Skeletal muscle tissue (tissue), 4 donors: ENCODE results near the gene AFF3. TPM values are rescaled to one million over a fixed set of nuclear protein-coding genes. Genes with fewer than 3 reads are reported as not detected.

Experiments
- H3K27ac ChIP-seq: one replicate; pipeline ENCODE4 v1.7.0; 2013; ENCODE audit warnings: mild to moderate bottlenecking, low read depth, low read length, inconsistent platforms
- H3K27me3 ChIP-seq, 3 donors: one replicate each; pipeline ENCODE4 v1.7.0; 2013; ENCODE audit warnings: low read length in 3 of 3; ENCODE audit not compliant: control insufficient read depth in 3 of 3, insufficient read depth in 3 of 3
- H3K36me3 ChIP-seq, 3 donors: one replicate each; pipeline ENCODE4 v1.7.0; 2013; ENCODE audit warnings: low read length in 3 of 3; ENCODE audit not compliant: control insufficient read depth in 3 of 3, insufficient read depth in 3 of 3
- H3K4me1 ChIP-seq, 3 donors: one replicate each; pipeline ENCODE4 v1.7.0; 2013; ENCODE audit warnings: low read length in 3 of 3, mild to moderate bottlenecking in 3 of 3; ENCODE audit not compliant: control insufficient read depth in 3 of 3, insufficient read depth in 3 of 3
- H3K4me3 ChIP-seq, 3 donors: one replicate each; pipeline ENCODE4 v1.7.0; 2013; ENCODE audit warnings: low read length in 3 of 3
- H3K9ac ChIP-seq, 3 donors: one replicate each; pipeline ENCODE4 v1.7.0; 2013; ENCODE audit warnings: low read length in 3 of 3, mild to moderate bottlenecking in 3 of 3, moderate library complexity in 2 of 3, low read depth in 1 of 3
- H3K9me3 ChIP-seq, 3 donors: one replicate each; pipeline ENCODE4 v1.7.0; 2013; ENCODE audit warnings: low read length in 3 of 3; ENCODE audit not compliant: control insufficient read depth in 3 of 3
- total RNA-seq: library from RNA; depleted of rRNA; stranded (reverse); fragments of >200 nt; gene quantifications from one replicate; pipeline ENCODE4 v1.2.3, GENCODE V29; 2014
- donor health status: Osteomylitis.

Gene AFF3
- total RNA-seq, 1 donor from 2014 or later = 8.4 TPM

- H3K36me3 ChIP-seq = no peaks in the 10 kb centered on the region
- H3K27ac ChIP-seq = no peak overlapping the region
- H3K27me3 ChIP-seq = no peaks in the 10 kb centered on the region
- no peak overlapping the region for H3K9ac ChIP-seq
- H3K4me3 ChIP-seq = no peak overlapping the region
- H3K9me3 ChIP-seq = no peaks in the 10 kb centered on the region
- no peaks in the 10 kb centered on the region for H3K4me1 ChIP-seq
Measured at GRCh38 chr2:99982744-99983143, 159.6 kb downstream of the AFF3 start.

GRCh38 chr2:99981840-99982239 lies 160.6 kb downstream of the AFF3 start:
- no peaks in the 10 kb centered on the region for H3K27me3 ChIP-seq
- no peak overlapping the region for H3K27ac ChIP-seq
- H3K4me1 ChIP-seq = no peaks in the 10 kb centered on the region
- no peak overlapping the region for H3K9ac ChIP-seq
- H3K9me3 ChIP-seq = no peaks in the 10 kb centered on the region
- no peak overlapping the region for H3K4me3 ChIP-seq
- no peaks in the 10 kb centered on the region for H3K36me3 ChIP-seq

GRCh38 chr2:99980176-99980575 lies 162.2 kb downstream of the AFF3 start:
- H3K27ac ChIP-seq = no peak overlapping the region
- H3K9me3 ChIP-seq = no peaks in the 10 kb centered on the region
- no peaks in the 10 kb centered on the region for H3K36me3 ChIP-seq
- H3K9ac ChIP-seq = no peak overlapping the region
- H3K27me3 ChIP-seq = no peaks in the 10 kb centered on the region
- H3K4me1 ChIP-seq = no peaks in the 10 kb centered on the region
- no peak overlapping the region for H3K4me3 ChIP-seq

GRCh38 chr2:99977966-99978365 lies 164.4 kb downstream of the AFF3 start:
- H3K9ac ChIP-seq = no peak overlapping the region

GRCh38 chr2:99975386-99975785 lies 167.0 kb downstream of the AFF3 start:
- Histone ChIP-seq H3K4me3 (no peak overlapping the region), H3K4me1 (no peaks in the 10 kb centered on the region), H3K9me3 (no peaks in the 10 kb centered on the region), H3K9ac (no peak overlapping the region), H3K36me3 (no peaks in the 10 kb centered on the region), H3K27ac (no peak overlapping the region), H3K27me3 (peaks cover 0 to 4% (median 2%) of the 10 kb centered on the region in 3 donors)

More at GRCh38 chr2:99977966-99978365, 164.4 kb downstream of the AFF3 start:
- Histone ChIP-seq H3K9me3 (no peaks in the 10 kb centered on the region), H3K27ac (no peak overlapping the region), H3K27me3 (no peaks in the 10 kb centered on the region), H3K4me3 (no peak overlapping the region), H3K36me3 (no peaks in the 10 kb centered on the region), H3K4me1 (no peaks in the 10 kb centered on the region)

- H3K4me1 ChIP-seq = no peaks in the 10 kb centered on the region
- no peaks in the 10 kb centered on the region for H3K36me3 ChIP-seq
- no peaks in the 10 kb centered on the region for H3K9me3 ChIP-seq
- no peak overlapping the region for H3K27ac ChIP-seq
- H3K27me3 ChIP-seq = peaks cover 0 to 7% (median 4%) of the 10 kb centered on the region in 3 donors
- H3K4me3 ChIP-seq = no peak overlapping the region
- no peak overlapping the region for H3K9ac ChIP-seq
Measured at GRCh38 chr2:99974682-99975375, 167.6 kb downstream of the AFF3 start.

GRCh38 chr2:99974275-99974674 lies 168.1 kb downstream of the AFF3 start:
- H3K36me3 ChIP-seq = no peaks in the 10 kb centered on the region
- no peaks in the 10 kb centered on the region for H3K4me1 ChIP-seq
- peaks cover 0 to 7% (median 4%) of the 10 kb centered on the region in 3 donors for H3K27me3 ChIP-seq
- H3K4me3 ChIP-seq = no peak overlapping the region
- no peak overlapping the region for H3K9ac ChIP-seq
- no peaks in the 10 kb centered on the region for H3K9me3 ChIP-seq
- H3K27ac ChIP-seq = no peak overlapping the region

- Histone ChIP-seq H3K9me3 (no peaks in the 10 kb centered on the region), H3K27ac (no peak overlapping the region)
Measured at GRCh38 chr2:99971326-99971900, 171.0 kb downstream of the AFF3 start.

GRCh38 chr2:99970292-99970868 lies 172.0 kb downstream of the AFF3 start:
- no peaks in the 10 kb centered on the region for H3K9me3 ChIP-seq
- no peak overlapping the region for H3K4me3 ChIP-seq
- H3K27ac ChIP-seq = no peak overlapping the region
- H3K9ac ChIP-seq = no peak overlapping the region
- H3K27me3 ChIP-seq = peaks cover 0 to 7% (median 4%) of the 10 kb centered on the region in 3 donors
- H3K36me3 ChIP-seq = no peaks in the 10 kb centered on the region
- H3K4me1 ChIP-seq = no peaks in the 10 kb centered on the region

More at GRCh38 chr2:99971326-99971900, 171.0 kb downstream of the AFF3 start:
- Histone ChIP-seq H3K9ac (no peak overlapping the region), H3K4me1 (no peaks in the 10 kb centered on the region), H3K4me3 (no peak overlapping the region), H3K36me3 (no peaks in the 10 kb centered on the region), H3K27me3 (peaks cover 0 to 7% (median 4%) of the 10 kb centered on the region in 3 donors)

GRCh38 chr2:99961196-99961913 lies 181.0 kb downstream of the AFF3 start:
- Histone ChIP-seq H3K4me3 (no peak overlapping the region), H3K36me3 (no peaks in the 10 kb centered on the region), H3K27me3 (no peaks in the 10 kb centered on the region), H3K4me1 (peaks cover 4 to 10% (median 9%) of the 10 kb centered on the region in 3 donors), H3K9me3 (no peaks in the 10 kb centered on the region), H3K9ac (no peak overlapping the region), H3K27ac (no peak overlapping the region)
